Measurements from ENCODE around the gene ABCG4. TPM values are rescaled to one million over a fixed set of nuclear protein-coding genes. Genes with fewer than 3 reads are reported as not detected.

Gene ABCG4
- total RNA-seq, 1 donor from 2014 or later = 0.13 TPM

DNA sequence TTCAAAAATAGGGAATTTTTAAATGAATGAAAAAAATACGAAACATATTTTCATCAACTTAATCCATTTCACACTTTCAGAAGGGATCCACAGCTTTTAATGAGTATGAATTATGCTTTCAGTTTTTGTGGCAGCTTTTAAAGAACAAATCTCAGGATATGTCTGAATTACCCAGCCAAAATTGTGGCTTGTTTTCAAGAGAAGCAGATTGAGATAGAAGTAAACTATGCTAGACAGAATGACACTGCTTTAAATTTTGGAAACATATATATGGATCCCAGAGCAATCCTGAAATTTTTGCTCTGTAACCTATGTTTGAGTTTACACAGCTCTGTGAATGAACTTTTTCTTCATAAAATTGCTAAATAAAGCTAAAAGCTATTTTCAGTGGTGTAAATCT, 29.9 kb upstream of the ABCG4 start:
- Histone ChIP-seq H3K27me3 (ENCODE audit: control insufficient read depth, insufficient read depth, low read length) (no peaks in the 10 kb centered on the region), H3K4me3 (ENCODE audit: low read depth, low read length) (no peak overlapping the region), H3K36me3 (ENCODE audit: control insufficient read depth, insufficient read depth, low read length) (no peaks in the 10 kb centered on the region)
- TF ChIP-seq, protein P1, sequence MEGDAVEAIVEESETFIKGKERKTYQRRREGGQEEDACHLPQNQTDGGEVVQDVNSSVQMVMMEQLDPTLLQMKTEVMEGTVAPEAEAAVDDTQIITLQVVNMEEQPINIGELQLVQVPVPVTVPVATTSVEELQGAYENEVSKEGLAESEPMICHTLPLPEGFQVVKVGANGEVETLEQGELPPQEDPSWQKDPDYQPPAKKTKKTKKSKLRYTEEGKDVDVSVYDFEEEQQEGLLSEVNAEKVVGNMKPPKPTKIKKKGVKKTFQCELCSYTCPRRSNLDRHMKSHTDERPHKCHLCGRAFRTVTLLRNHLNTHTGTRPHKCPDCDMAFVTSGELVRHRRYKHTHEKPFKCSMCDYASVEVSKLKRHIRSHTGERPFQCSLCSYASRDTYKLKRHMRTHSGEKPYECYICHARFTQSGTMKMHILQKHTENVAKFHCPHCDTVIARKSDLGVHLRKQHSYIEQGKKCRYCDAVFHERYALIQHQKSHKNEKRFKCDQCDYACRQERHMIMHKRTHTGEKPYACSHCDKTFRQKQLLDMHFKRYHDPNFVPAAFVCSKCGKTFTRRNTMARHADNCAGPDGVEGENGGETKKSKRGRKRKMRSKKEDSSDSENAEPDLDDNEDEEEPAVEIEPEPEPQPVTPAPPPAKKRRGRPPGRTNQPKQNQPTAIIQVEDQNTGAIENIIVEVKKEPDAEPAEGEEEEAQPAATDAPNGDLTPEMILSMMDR (IDR thresholded peaks at IDR 0.05; ENCODE audit: insufficient read depth, low read length, poor library complexity, severe bottlenecking) = no peak
- no peak for DNase-seq (ENCODE audit: low read depth)

DNA sequence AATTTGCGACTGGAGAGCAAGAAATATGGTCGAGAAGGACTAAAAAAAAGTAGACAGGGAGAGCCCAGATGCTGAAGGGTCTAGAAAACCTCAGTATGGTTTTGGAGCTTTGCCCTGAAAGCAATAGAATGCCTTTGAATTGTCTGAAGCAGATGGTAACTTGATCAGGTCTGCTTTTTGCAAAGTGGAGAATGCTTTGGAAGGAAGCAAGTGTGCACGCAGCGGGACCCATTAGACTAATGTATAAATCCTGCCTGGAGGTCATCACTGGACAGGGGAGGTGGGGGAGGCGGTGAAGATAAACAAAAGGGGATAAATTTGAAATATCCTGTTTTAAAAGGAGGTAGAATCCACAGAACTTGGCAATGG, 28.2 kb upstream of the ABCG4 start:
- no peak for DNase-seq (ENCODE audit: low read depth)
- TF ChIP-seq, protein P1 (IDR thresholded peaks at IDR 0.05; ENCODE audit: insufficient read depth, low read length, poor library complexity, severe bottlenecking) = no peak
- Histone ChIP-seq H3K27me3 (ENCODE audit: control insufficient read depth, insufficient read depth, low read length) (no peaks in the 10 kb centered on the region), H3K36me3 (ENCODE audit: control insufficient read depth, insufficient read depth, low read length) (no peaks in the 10 kb centered on the region), H3K4me3 (ENCODE audit: low read depth, low read length) (peak overlapping the region; percentile 47)

DNA sequence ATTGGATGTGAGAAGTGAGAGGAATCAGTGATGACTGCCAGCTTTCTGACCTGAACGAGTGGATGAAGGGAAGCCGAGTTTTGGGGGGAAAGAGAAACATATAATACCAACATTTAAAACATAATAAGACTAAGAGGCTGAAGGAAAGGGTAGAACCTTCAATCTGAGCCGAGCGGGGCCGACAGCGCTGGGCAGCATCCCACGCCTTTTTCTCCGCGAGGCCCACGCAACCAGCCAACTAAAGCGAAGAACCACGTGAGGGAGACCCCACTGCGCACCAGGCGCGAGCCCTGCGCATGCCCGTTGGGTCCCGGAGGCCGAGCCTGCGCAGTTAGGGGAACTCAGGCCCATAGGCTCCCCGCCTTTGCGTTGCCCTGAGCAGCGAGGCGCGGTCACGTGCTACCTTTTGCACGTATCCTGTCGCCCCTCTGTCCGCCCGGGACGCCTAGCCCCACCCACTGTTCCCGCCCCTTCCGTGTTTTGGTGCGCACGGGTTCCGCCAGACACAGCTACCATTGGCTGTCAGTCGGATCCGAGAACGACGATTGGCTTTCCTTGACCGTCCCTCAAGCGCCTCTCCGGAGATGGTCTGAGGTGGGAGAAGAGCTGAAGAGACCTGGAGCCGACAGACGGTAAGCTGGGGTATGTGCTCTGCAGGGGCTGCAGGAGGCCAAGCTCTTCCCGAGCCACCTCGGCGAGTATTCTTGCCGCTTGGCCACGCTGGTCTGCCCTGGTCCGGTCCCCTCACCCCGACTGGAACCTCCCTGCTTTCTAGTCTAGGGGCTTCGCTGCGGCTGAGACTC, 27.6 kb upstream of the ABCG4 start, which contains the start of gene HINFP:
HINFP (plus strand) TSS at position 573 of the 803 bp plus-strand sequence. CDS start 5,365 bp downstream, outside the sequence.
- DNase-seq (ENCODE audit: low read depth) = peak; percentile 96
- Histone ChIP-seq H3K36me3 (ENCODE audit: control insufficient read depth, insufficient read depth, low read length) (no peaks in the 10 kb centered on the region), H3K4me3 (ENCODE audit: low read depth, low read length) (peak within 1 kb of the TSS; percentile 78), H3K27me3 (ENCODE audit: control insufficient read depth, insufficient read depth, low read length) (no peaks in the 10 kb centered on the region)
- TF ChIP-seq, protein P1 (IDR thresholded peaks at IDR 0.05; ENCODE audit: insufficient read depth, low read length, poor library complexity, severe bottlenecking) = no peak

DNA sequence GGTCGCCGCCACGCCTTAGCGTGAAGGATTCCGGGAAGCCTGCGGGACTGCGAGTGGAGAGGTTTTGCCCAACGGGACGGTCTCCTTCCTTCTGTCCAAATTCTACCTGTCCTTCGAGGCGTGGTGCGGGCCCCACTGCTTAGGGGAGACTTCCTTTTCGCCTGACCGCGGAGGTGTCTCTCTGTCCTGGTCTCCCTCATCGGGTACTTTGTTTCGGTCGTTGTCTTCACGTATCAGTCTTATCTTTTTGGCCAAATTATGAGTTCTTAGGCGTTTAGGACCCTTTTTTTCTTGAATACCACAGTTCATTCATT, 27.1 kb upstream of the ABCG4 start:
- no peaks in the 10 kb centered on the region for H3K36me3 ChIP-seq (ENCODE audit: control insufficient read depth, insufficient read depth, low read length)
- H3K27me3 ChIP-seq (ENCODE audit: control insufficient read depth, insufficient read depth, low read length) = no peaks in the 10 kb centered on the region
- DNase-seq (ENCODE audit: low read depth) = no peak
- TF ChIP-seq, protein P1 (IDR thresholded peaks at IDR 0.05; ENCODE audit: insufficient read depth, low read length, poor library complexity, severe bottlenecking) = no peak
- H3K4me3 ChIP-seq (ENCODE audit: low read depth, low read length) = peak overlapping the region; percentile 78

DNA sequence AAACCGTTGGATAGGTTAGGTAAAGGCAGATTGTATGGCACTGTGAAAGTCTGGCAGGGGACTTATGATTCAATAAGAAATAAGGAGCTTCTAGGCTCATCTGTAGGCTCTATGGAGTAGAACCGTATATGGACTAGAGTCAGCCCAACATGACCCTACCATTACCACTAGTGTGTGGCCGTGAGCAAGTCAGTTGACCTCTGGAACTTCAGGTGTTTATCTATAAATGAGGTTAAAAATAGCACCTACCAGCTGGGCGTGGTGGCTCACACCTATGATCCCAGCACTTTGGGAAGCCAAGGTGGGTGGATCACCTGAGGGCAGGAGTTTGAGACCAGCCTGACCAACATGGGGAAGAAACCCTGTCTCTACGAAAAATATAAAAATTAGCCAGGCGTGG, 23.0 kb upstream of the ABCG4 start:
- Histone ChIP-seq H3K27me3 (ENCODE audit: control insufficient read depth, insufficient read depth, low read length) (no peaks in the 10 kb centered on the region), H3K4me3 (ENCODE audit: low read depth, low read length) (no peak overlapping the region), H3K36me3 (ENCODE audit: control insufficient read depth, insufficient read depth, low read length) (no peaks in the 10 kb centered on the region)
- TF ChIP-seq, protein P1 (IDR thresholded peaks at IDR 0.05; ENCODE audit: insufficient read depth, low read length, poor library complexity, severe bottlenecking) = no peak
- DNase-seq (ENCODE audit: low read depth) = no peak

All from kidney epithelial cell (primary cell).